HEK293 (cell line): ENCODE data around the gene ZNF12.
A peak's percentile ranks its signal among the peaks of the same experiment; 100 is the strongest.
"Not testable (repeated sequence)": the region's sequence is repeated elsewhere in the genome, so short reads cannot be mapped to it uniquely, and the experiment has no call there.

Experiments
- CTCF ChIA-PET: fragments of 350-600 bp; formaldehyde crosslinking; extraction: SDS; loops from one replicate; lab custom pipeline; 2021; ENCODE audit warnings: antibody characterized with exemption; lab: Yijun Ruan, JAX
- POLR2A ChIA-PET: fragments of 300-600 bp; formaldehyde crosslinking; extraction: SDS; loops from one replicate; lab custom pipeline; 2020; ENCODE audit warnings: antibody characterized with exemption, inconsistent platforms; lab: Yijun Ruan, JAX
- H3K27ac ChIP-seq: fragments of 200-500 bp; sonication (Bioruptor generic); 2 replicates; pipeline ENCODE4 v1.5.1; 2014; ENCODE audit warnings: low read depth, low read length, control low read depth, inconsistent platforms; ENCODE audit errors: extremely low read depth
- H3K36me3 ChIP-seq, 2 experiments: fragments of 200-500 bp in 1 of 2; sonication (Bioruptor generic) in 1 of 2; 1 replicate in 1 of 2; 2 replicates in 1 of 2; pipeline ENCODE4 v1.5.1; 2014 to 2017; ENCODE audit warnings: inconsistent platforms in 2 of 2, low read length in 2 of 2; ENCODE audit not compliant: control insufficient read depth in 2 of 2, insufficient read depth in 1 of 2
- H3K4me1 ChIP-seq: fragments of 200-500 bp; sonication (Bioruptor generic); 2 replicates; pipeline ENCODE4 v1.5.1; 2014; ENCODE audit warnings: mild to moderate bottlenecking, low read length, inconsistent platforms; ENCODE audit not compliant: control insufficient read depth, insufficient read depth
- H3K4me3 ChIP-seq: 2 replicates; pipeline ENCODE4 v1.5.1; 2011; ENCODE audit warnings: low read depth, mild to moderate bottlenecking, control low read depth, low read length, moderate library complexity
- H3K9me3 ChIP-seq: fragments of 200-500 bp; sonication (Bioruptor generic); 2 replicates; pipeline ENCODE4 v1.5.1; 2014; ENCODE audit warnings: low read depth, low read length, inconsistent platforms; ENCODE audit not compliant: control insufficient read depth, insufficient read depth
- GLI2 ChIP-seq: fragments of 450-650 bp; formaldehyde crosslinking; IDR thresholded peaks from 2 replicates; pipeline ENCODE4; 2017; ENCODE audit warnings: missing biosample characterization, missing genetic modification characterization, low read depth, borderline replicate concordance
- HOXC10 ChIP-seq: sonication (generic); formaldehyde crosslinking; IDR thresholded peaks from 2 replicates; pipeline ENCODE4 v1.8.1; 2023; ENCODE audit warnings: mild to moderate bottlenecking, missing genetic modification reagents
- SETDB1 ChIP-seq: IDR thresholded peaks from one replicate; pipeline ENCODE4 v1.6.1; 2017; ENCODE audit warnings: mild to moderate bottlenecking, low read length, moderate library complexity, mixed read lengths; ENCODE audit not compliant: insufficient read length
- TRIM28 ChIP-seq: IDR thresholded peaks from 2 replicates; pipeline ENCODE4 v1.6.1; 2011; ENCODE audit warnings: low read length, control low read depth, borderline replicate concordance
- ZBTB48 ChIP-seq: fragments of 450-650 bp; formaldehyde crosslinking; IDR thresholded peaks from 2 replicates; pipeline ENCODE4 v1.5.1; 2016; ENCODE audit warnings: missing biosample characterization, missing genetic modification characterization
- ZNF133 ChIP-seq: fragments of 450-650 bp; formaldehyde crosslinking; IDR thresholded peaks from 2 replicates; pipeline ENCODE4 v1.5.1; 2016; ENCODE audit warnings: missing biosample characterization, missing genetic modification characterization
- ZNF140 ChIP-seq: fragments of 450-650 bp; formaldehyde crosslinking; IDR thresholded peaks from 2 replicates; pipeline ENCODE4 v1.5.1; 2016; ENCODE audit warnings: missing biosample characterization, missing genetic modification characterization
- ZNF274 ChIP-seq, 2 experiments: fragments of 200-500 bp in 1 of 2; fragments of 450-650 bp in 1 of 2; sonication (Bioruptor generic) in 1 of 2; formaldehyde crosslinking in 1 of 2; IDR thresholded peaks; 2 replicates each; pipeline versions ENCODE4 v1.5.1 to v1.6.1; 2014 to 2016; ENCODE audit warnings: borderline replicate concordance in 1 of 2, inconsistent platforms in 1 of 2, low read length in 1 of 2, missing biosample characterization in 1 of 2, missing genetic modification characterization in 1 of 2
- ZNF629 ChIP-seq: fragments of 450-650 bp; formaldehyde crosslinking; IDR thresholded peaks from 2 replicates; pipeline ENCODE4 v1.5.1; 2017; ENCODE audit warnings: missing biosample characterization, missing genetic modification characterization
- ZNF747 ChIP-seq: fragments of 450-650 bp; formaldehyde crosslinking; IDR thresholded peaks from 2 replicates; pipeline ENCODE4 v1.5.1; 2016; ENCODE audit warnings: missing biosample characterization, missing genetic modification characterization
- ZNF791 ChIP-seq: fragments of 450-650 bp; formaldehyde crosslinking; IDR thresholded peaks from 2 replicates; pipeline ENCODE4 v1.5.1; 2016; ENCODE audit warnings: missing biosample characterization, missing genetic modification characterization
- ZNF843 ChIP-seq: fragments of 450-650 bp; formaldehyde crosslinking; IDR thresholded peaks from 2 replicates; pipeline ENCODE4 v1.5.1; 2016; ENCODE audit warnings: missing biosample characterization, missing genetic modification characterization
- TF ChIP-seq, protein P1 (sequence below): fragments of 450-650 bp; formaldehyde crosslinking; IDR thresholded peaks from 2 replicates; pipeline ENCODE4 v1.5.1; 2016; ENCODE audit warnings: missing biosample characterization, missing genetic modification characterization
- TF ChIP-seq, protein P2 (sequence below): fragments of 450-650 bp; formaldehyde crosslinking; IDR thresholded peaks from 2 replicates; pipeline ENCODE4 v1.5.1; 2017; ENCODE audit warnings: missing biosample characterization, missing genetic modification characterization
- TF ChIP-seq, protein P3 (sequence below): fragments of 450-650 bp; formaldehyde crosslinking; IDR thresholded peaks from 2 replicates; pipeline ENCODE4 v1.5.1; 2016; ENCODE audit warnings: missing biosample characterization, missing genetic modification characterization
- TF ChIP-seq, protein P4 (sequence below): fragments of 450-650 bp; formaldehyde crosslinking; IDR thresholded peaks from 2 replicates; pipeline ENCODE4 v1.5.1; 2016; ENCODE audit warnings: missing biosample characterization, missing genetic modification characterization

Gene ZNF12

DNA sequence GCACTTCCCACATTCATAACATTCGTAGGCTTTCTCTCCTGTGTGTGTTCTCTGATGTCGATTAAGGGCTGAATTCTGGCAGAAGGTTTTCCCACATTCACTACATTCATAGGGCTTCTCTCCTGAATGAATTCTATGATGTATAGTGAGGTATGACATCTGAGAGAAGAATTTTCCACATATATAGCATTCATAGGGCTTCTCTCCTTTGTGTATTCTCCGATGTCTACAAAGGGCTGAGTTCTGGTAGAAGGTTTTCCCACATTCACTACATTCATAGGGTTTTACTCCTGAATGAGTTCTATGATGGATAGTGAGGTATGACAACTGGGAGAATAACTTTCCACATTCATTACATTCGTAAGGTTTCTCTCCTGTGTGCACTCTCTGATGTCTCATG, 15.6 kb downstream of the ZNF12 start:
- H3K4me1 ChIP-seq, result no peaks in the 10 kb centered on the region
- no peak overlapping the region for H3K4me3 ChIP-seq
- ChIA-PET CTCF (no interaction called here), POLR2A (no interaction called here)
- TF ChIP-seq SETDB1 (peak; percentile 99), GLI2 (no peak)
- H3K27ac ChIP-seq, result no peak overlapping the region
- no peaks in the 10 kb centered on the region for H3K9me3 ChIP-seq
- peaks cover 24 to 95% of the 10 kb centered on the region in 2 experiments for H3K36me3 ChIP-seq

DNA sequence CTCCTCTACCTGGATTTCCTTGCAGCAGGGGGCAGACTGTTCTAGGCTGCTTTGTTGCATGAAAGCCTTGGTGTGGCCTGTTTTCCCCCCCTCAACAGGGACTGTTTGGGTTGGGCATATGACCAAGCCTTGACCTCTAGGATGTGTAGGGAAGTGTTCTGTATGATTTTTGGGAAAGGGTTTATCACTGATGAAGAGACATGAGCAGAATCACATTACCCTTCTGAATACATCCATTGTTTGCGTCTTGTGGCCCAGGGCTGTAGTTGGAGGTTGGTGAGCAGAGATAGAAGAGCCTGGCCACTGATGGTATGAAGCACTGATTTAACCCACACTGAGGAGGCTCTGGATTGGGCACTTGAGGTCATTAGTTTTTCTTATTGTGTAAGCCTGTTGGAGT, 26.6 kb downstream of the ZNF12 start:
- no peaks in the 10 kb centered on the region for H3K9me3 ChIP-seq
- ChIA-PET CTCF (no interaction called here), POLR2A (interaction anchor here (0.5 to 1.0 kb wide), 2 partner anchors 23 to 53 kb away, joined by 4 to 5 read pairs; no protein-coding TSS in a partner anchor)
- TF ChIP-seq, protein P1, sequence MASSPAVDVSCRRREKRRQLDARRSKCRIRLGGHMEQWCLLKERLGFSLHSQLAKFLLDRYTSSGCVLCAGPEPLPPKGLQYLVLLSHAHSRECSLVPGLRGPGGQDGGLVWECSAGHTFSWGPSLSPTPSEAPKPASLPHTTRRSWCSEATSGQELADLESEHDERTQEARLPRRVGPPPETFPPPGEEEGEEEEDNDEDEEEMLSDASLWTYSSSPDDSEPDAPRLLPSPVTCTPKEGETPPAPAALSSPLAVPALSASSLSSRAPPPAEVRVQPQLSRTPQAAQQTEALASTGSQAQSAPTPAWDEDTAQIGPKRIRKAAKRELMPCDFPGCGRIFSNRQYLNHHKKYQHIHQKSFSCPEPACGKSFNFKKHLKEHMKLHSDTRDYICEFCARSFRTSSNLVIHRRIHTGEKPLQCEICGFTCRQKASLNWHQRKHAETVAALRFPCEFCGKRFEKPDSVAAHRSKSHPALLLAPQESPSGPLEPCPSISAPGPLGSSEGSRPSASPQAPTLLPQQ (tag by site-specific recombination), result no peak
- no peak for TF ChIP-seq ZNF791 (tag by site-specific recombination)
- no peak for TF ChIP-seq ZNF629 (tag by site-specific recombination)
- TF ChIP-seq ZNF133 (tag by site-specific recombination), result no peak
- no peak for TF ChIP-seq ZBTB48 (tag by site-specific recombination)
- TF ChIP-seq ZNF747 (tag by site-specific recombination), result no peak
- no peak for TF ChIP-seq ZNF140 (tag by site-specific recombination)
- TF ChIP-seq, protein P2, sequence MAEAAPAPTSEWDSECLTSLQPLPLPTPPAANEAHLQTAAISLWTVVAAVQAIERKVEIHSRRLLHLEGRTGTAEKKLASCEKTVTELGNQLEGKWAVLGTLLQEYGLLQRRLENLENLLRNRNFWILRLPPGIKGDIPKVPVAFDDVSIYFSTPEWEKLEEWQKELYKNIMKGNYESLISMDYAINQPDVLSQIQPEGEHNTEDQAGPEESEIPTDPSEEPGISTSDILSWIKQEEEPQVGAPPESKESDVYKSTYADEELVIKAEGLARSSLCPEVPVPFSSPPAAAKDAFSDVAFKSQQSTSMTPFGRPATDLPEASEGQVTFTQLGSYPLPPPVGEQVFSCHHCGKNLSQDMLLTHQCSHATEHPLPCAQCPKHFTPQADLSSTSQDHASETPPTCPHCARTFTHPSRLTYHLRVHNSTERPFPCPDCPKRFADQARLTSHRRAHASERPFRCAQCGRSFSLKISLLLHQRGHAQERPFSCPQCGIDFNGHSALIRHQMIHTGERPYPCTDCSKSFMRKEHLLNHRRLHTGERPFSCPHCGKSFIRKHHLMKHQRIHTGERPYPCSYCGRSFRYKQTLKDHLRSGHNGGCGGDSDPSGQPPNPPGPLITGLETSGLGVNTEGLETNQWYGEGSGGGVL, result no peak
- TF ChIP-seq, protein P3, sequence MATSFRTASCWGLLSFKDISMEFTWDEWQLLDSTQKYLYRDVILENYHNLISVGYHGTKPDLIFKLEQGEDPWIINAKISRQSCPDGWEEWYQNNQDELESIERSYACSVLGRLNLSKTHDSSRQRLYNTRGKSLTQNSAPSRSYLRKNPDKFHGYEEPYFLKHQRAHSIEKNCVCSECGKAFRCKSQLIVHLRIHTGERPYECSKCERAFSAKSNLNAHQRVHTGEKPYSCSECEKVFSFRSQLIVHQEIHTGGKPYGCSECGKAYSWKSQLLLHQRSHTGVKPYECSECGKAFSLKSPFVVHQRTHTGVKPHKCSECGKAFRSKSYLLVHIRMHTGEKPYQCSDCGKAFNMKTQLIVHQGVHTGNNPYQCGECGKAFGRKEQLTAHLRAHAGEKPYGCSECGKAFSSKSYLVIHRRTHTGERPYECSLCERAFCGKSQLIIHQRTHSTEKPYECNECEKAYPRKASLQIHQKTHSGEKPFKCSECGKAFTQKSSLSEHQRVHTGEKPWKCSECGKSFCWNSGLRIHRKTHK, result no peak
- TF ChIP-seq HOXC10 (CRISPR knock-in tag), result no peak
- H3K27ac ChIP-seq, result no peak overlapping the region
- no peaks in the 10 kb centered on the region for H3K4me1 ChIP-seq
- H3K4me3 ChIP-seq, result no peak overlapping the region
- H3K36me3 ChIP-seq, result no peaks in the 10 kb centered on the region

DNA sequence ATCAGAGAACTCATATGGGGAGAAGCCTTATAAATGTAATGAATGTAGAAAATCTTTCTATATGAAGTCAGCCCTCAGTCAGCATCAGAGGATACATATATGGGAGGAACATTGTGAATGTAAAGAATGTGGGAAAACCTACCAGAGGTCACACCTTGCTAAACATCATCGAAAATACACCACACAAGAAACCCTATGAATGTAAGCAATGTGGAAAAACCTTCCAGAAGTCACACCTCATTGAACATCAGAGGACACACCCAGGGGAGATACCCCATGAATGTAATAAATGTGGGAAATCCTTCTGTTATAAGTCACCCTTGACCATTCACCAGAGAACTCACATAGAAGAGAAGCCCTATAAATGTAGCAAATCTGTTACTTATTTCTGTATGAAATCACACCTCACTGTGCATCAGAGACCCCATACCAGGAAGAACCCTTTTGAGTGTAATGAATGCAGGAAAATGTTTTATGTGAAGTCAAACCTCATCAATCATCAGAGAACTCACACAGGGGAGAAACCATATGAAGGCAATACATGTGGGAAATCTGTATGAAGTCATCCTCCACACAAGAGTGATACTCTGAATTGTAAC, 30.8 kb downstream of the ZNF12 start:
- POLR2A ChIA-PET, result no interaction called here
- Histone ChIP-seq H3K36me3 (no peaks in the 10 kb centered on the region), H3K4me3 (no peak overlapping the region), H3K27ac (no peak overlapping the region), H3K4me1 (no peaks in the 10 kb centered on the region), H3K9me3 (no peaks in the 10 kb centered on the region)
- TF ChIP-seq TRIM28, result peak; percentile 21; the same call in 1 of the 2 replicates
- TF ChIP-seq ZNF274 (IDR thresholded peaks at IDR 0.05; ENCODE audit: low read length), result peak; percentile 47; the same call in 1 of the 2 replicates
- TF ChIP-seq ZNF274 (tag by site-specific recombination; IDR thresholded peaks at IDR 0.05; ENCODE audit: borderline replicate concordance), result peak; percentile 93
- peak; percentile 96 for TF ChIP-seq SETDB1
- TF ChIP-seq, protein P4, sequence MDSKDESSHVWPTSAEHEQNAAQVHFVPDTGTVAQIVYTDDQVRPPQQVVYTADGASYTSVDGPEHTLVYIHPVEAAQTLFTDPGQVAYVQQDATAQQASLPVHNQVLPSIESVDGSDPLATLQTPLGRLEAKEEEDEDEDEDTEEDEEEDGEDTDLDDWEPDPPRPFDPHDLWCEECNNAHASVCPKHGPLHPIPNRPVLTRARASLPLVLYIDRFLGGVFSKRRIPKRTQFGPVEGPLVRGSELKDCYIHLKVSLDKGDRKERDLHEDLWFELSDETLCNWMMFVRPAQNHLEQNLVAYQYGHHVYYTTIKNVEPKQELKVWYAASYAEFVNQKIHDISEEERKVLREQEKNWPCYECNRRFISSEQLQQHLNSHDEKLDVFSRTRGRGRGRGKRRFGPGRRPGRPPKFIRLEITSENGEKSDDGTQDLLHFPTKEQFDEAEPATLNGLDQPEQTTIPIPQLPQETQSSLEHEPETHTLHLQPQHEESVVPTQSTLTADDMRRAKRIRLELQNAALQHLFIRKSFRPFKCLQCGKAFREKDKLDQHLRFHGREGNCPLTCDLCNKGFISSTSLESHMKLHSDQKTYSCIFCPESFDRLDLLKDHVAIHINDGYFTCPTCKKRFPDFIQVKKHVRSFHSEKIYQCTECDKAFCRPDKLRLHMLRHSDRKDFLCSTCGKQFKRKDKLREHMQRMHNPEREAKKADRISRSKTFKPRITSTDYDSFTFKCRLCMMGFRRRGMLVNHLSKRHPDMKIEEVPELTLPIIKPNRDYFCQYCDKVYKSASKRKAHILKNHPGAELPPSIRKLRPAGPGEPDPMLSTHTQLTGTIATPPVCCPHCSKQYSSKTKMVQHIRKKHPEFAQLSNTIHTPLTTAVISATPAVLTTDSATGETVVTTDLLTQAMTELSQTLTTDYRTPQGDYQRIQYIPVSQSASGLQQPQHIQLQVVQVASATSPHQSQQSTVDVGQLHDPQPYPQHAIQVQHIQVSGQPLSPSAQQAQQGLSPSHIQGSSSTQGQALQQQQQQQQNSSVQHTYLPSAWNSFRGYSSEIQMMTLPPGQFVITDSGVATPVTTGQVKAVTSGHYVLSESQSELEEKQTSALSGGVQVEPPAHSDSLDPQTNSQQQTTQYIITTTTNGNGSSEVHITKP (tag by site-specific recombination), result no peak
- no peak for TF ChIP-seq ZNF843 (tag by site-specific recombination)
- CTCF ChIA-PET, result no interaction called here

DNA sequence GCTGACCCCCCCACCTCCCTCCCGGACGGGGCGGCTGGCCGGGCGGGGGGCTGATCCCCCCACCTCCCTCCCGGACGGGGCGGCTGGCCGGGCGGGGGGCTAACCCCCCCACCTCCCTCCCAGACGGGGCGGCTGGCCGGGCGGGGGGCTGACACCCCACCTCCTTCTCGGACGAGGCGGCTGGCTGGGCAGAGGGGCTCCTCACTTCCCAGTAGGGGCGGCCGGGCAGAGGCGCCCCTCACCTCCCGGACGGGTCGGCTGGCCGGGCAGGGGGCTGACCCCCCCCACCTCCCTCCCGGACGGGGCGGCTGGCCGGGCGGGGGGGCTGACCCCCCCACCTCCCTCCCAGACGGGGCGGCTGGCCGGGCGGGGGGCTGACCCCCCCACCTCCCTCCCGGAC, 35.9 kb downstream of the ZNF12 start:
- H3K36me3 ChIP-seq, H3K27ac ChIP-seq, H3K4me3 ChIP-seq, CTCF ChIA-PET, H3K4me1 ChIP-seq, POLR2A ChIA-PET, H3K9me3 ChIP-seq: not testable (repeated sequence)
